Neural progenitor cell (in vitro differentiated cells): ENCODE data around the gene APBB1. TPM values are rescaled to one million over a fixed set of nuclear protein-coding genes. Genes with fewer than 3 reads are reported as not detected.
A peak's percentile ranks its signal among the peaks of the same experiment; 100 is the strongest.

Source experiments
- DNase-seq: peaks from one replicate; pipeline ENCODE4 v3.0.0-alpha.2; 2016; ENCODE audit warnings: low spot score
- H2AFZ ChIP-seq: fragments of 200-600 bp; sonication (generic); replicated peaks from 2 replicates; pipeline ENCODE4 v1.6.1; 2016; ENCODE audit warnings: antibody characterized with exemption
- H3F3A ChIP-seq: fragments of 200-600 bp; sonication (generic); 2 replicates; pipeline ENCODE4 v1.6.1; 2016; ENCODE audit warnings: antibody characterized with exemption, low read depth
- H3K27ac ChIP-seq: fragments of 200-600 bp; sonication (generic); 2 replicates; pipeline ENCODE4 v1.5.1; 2016; ENCODE audit warnings: mild to moderate bottlenecking
- H3K27me3 ChIP-seq: fragments of 200-600 bp; sonication (generic); 2 replicates; pipeline ENCODE4 v1.6.1; 2016; ENCODE audit warnings: mild to moderate bottlenecking, moderate library complexity
- H3K36me3 ChIP-seq: fragments of 200-600 bp; sonication (generic); 2 replicates; pipeline ENCODE4 v1.5.1; 2016
- H3K4me1 ChIP-seq: fragments of 200-600 bp; sonication (generic); 2 replicates; pipeline ENCODE4 v1.6.1; 2016; ENCODE audit warnings: mixed run types
- H3K4me2 ChIP-seq: fragments of 200-600 bp; sonication (generic); 2 replicates; pipeline ENCODE4 v1.6.1; 2016
- H3K4me3 ChIP-seq: fragments of 200-600 bp; sonication (generic); 2 replicates; pipeline ENCODE4 v1.5.1; 2016
- H3K79me2 ChIP-seq: fragments of 200-600 bp; sonication (generic); 2 replicates; pipeline ENCODE4 v1.6.1; 2016; ENCODE audit warnings: low read depth
- H3K9ac ChIP-seq: fragments of 200-600 bp; sonication (generic); 2 replicates; pipeline ENCODE4 v1.6.1; 2016
- H3K9me3 ChIP-seq: fragments of 200-600 bp; sonication (generic); 2 replicates; pipeline ENCODE4 v1.5.1; 2016; ENCODE audit warnings: low read depth
- H4K20me1 ChIP-seq: fragments of 200-600 bp; sonication (generic); 2 replicates; pipeline ENCODE4 v1.6.1; 2016; ENCODE audit warnings: low read depth
- H3K27ac Mint-ChIP-seq: 3 replicates; pipeline ENCODE4 v1.8.0; 2021; ENCODE audit warnings: mixed read lengths
- H3K27me3 Mint-ChIP-seq: 2 replicates; pipeline ENCODE4 v1.8.0; 2022; ENCODE audit warnings: low read depth, mild to moderate bottlenecking, inconsistent platforms, moderate library complexity, mixed read lengths; ENCODE audit not compliant: insufficient read depth
- H3K36me3 Mint-ChIP-seq: 3 replicates; pipeline ENCODE4 v1.8.0; 2021; ENCODE audit warnings: mixed read lengths
- H3K4me1 Mint-ChIP-seq: 3 replicates; pipeline ENCODE4 v1.8.0; 2021; ENCODE audit warnings: mixed read lengths
- H3K4me3 Mint-ChIP-seq: 3 replicates; pipeline ENCODE4 v1.8.0; 2021; ENCODE audit warnings: mild to moderate bottlenecking, moderate library complexity, mixed read lengths
- H3K9me3 Mint-ChIP-seq: 3 replicates; pipeline ENCODE4 v1.8.0; 2020; ENCODE audit warnings: mixed read lengths
- EZH2 ChIP-seq: fragments of 200-600 bp; sonication (generic); IDR thresholded peaks from 2 replicates; pipeline ENCODE4 v1.6.1; 2017; ENCODE audit warnings: antibody characterized with exemption, mild to moderate bottlenecking, moderate library complexity
- EZH2phosphoT487 ChIP-seq: fragments of 200-600 bp; sonication (generic); IDR thresholded peaks from 2 replicates; pipeline ENCODE4 v1.6.1; 2017; ENCODE audit warnings: antibody characterized with exemption
- total RNA-seq: library from RNA; depleted of rRNA; stranded (reverse); fragments of >200 nt; gene quantifications from 2 replicates; pipeline ENCODE4 v1.2.3, GENCODE V29; 2015; ENCODE audit warnings: low replicate concordance
- TF ChIP-seq, protein P1 (sequence below): fragments of 200-600 bp; sonication (generic); IDR thresholded peaks from 2 replicates; pipeline ENCODE4 v1.5.1; 2017; ENCODE audit warnings: antibody characterized with exemption, mild to moderate bottlenecking

The APBB1 gene
- total RNA-seq, 1 donor from 2014 or later = 38.5 TPM

DNA sequence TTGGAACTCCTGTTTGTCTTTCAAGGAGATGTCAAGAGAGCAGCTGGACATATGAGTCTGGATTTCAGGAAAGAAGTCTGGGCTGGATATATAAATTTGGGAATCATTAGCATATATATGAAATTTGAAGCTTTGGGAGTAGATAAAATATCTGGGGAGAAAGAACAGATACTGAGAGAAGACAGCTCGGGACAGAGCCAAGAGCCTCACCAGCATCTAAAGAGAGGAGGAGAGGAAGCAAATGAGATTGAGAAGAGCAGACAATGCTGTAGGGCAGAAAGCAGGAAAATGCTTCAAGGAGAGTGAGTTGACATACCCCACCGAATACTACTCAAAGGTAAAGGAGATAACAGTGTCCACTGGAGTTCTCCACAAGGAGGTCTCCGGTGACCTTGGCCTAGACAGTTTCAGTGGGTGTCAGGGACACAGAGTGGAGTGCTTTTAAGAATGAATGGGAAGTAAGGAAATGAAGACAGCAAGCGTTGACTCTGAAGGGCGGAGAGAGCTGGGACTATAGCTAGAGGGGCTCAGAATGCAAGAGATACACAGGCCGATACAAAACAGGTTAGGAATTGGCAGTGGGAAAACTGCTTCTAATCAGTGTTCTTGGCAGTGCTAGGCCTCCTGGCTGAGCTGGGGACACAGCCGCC is 862 bp downstream of the APBB1 start:
- H3K4me1 Mint-ChIP-seq = peaks cover 4% of the 10 kb centered on the region
- Histone ChIP-seq H3F3A (no peaks in the 10 kb centered on the region), H3K4me1 (peaks cover 8% of the 10 kb centered on the region), H3K27me3 (peaks cover 17% of the 10 kb centered on the region), H2AFZ (no peak overlapping the region), H3K36me3 (no peaks in the 10 kb centered on the region), H3K4me2 (peak overlapping the region; percentile 84), H3K27ac (no peak overlapping the region), H3K9me3 (no peaks in the 10 kb centered on the region), H3K4me3 (peak overlapping the region; percentile 94), H4K20me1 (peaks cover 16% of the 10 kb centered on the region), H3K9ac (peak overlapping the region; percentile 28), H3K79me2 (peaks cover 15% of the 10 kb centered on the region)
- no peaks in the 10 kb centered on the region for H3K27me3 Mint-ChIP-seq
- no peak overlapping the region for H3K4me3 Mint-ChIP-seq
- DNase-seq = no peak
- H3K9me3 Mint-ChIP-seq = no peaks in the 10 kb centered on the region
- TF ChIP-seq, protein P1, sequence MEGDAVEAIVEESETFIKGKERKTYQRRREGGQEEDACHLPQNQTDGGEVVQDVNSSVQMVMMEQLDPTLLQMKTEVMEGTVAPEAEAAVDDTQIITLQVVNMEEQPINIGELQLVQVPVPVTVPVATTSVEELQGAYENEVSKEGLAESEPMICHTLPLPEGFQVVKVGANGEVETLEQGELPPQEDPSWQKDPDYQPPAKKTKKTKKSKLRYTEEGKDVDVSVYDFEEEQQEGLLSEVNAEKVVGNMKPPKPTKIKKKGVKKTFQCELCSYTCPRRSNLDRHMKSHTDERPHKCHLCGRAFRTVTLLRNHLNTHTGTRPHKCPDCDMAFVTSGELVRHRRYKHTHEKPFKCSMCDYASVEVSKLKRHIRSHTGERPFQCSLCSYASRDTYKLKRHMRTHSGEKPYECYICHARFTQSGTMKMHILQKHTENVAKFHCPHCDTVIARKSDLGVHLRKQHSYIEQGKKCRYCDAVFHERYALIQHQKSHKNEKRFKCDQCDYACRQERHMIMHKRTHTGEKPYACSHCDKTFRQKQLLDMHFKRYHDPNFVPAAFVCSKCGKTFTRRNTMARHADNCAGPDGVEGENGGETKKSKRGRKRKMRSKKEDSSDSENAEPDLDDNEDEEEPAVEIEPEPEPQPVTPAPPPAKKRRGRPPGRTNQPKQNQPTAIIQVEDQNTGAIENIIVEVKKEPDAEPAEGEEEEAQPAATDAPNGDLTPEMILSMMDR = no peak
- TF ChIP-seq EZH2phosphoT487 = no peak
- no peak for TF ChIP-seq EZH2
- H3K36me3 Mint-ChIP-seq = no peaks in the 10 kb centered on the region
- H3K27ac Mint-ChIP-seq = no peak overlapping the region

- no peaks in the 10 kb centered on the region for H3K9me3 ChIP-seq
- no peak overlapping the region for H2AFZ ChIP-seq
- H3F3A ChIP-seq = no peaks in the 10 kb centered on the region
- no peak overlapping the region for H3K27ac ChIP-seq
- H3K27me3 ChIP-seq = peaks cover 16% of the 10 kb centered on the region
- peaks cover 15% of the 10 kb centered on the region for H3K79me2 ChIP-seq
- H3K27ac Mint-ChIP-seq = no peak overlapping the region
- H3K4me3 Mint-ChIP-seq = no peak overlapping the region
- H4K20me1 ChIP-seq = peaks cover 16% of the 10 kb centered on the region
- H3K4me1 Mint-ChIP-seq = peaks cover 4% of the 10 kb centered on the region
- H3K36me3 ChIP-seq = no peaks in the 10 kb centered on the region
- no peak for DNase-seq
- TF ChIP-seq, protein P1 = no peak
- TF ChIP-seq EZH2phosphoT487 = no peak
- no peak for TF ChIP-seq EZH2
- no peaks in the 10 kb centered on the region for H3K27me3 Mint-ChIP-seq
- H3K4me2 ChIP-seq = no peak overlapping the region
- peaks cover under 1% of the 10 kb centered on the region for H3K36me3 Mint-ChIP-seq
- no peak overlapping the region for H3K4me3 ChIP-seq
- no peaks in the 10 kb centered on the region for H3K9me3 Mint-ChIP-seq
- H3K9ac ChIP-seq = no peak overlapping the region
- peaks cover 8% of the 10 kb centered on the region for H3K4me1 ChIP-seq
These were observed 3.1 kb downstream of the APBB1 start for GRCh38 chr11:6415797-6416196.

- Histone ChIP-seq H4K20me1 (peaks cover 16% of the 10 kb centered on the region), H3K4me2 (no peak overlapping the region), H3F3A (no peaks in the 10 kb centered on the region), H3K9me3 (no peaks in the 10 kb centered on the region), H3K9ac (no peak overlapping the region), H3K27me3 (peaks cover 7% of the 10 kb centered on the region), H3K79me2 (peaks cover 15% of the 10 kb centered on the region), H3K4me3 (no peak overlapping the region), H3K36me3 (no peaks in the 10 kb centered on the region), H3K27ac (no peak overlapping the region), H2AFZ (no peak overlapping the region), H3K4me1 (peaks cover 7% of the 10 kb centered on the region)
- H3K4me1 Mint-ChIP-seq = peaks cover 4% of the 10 kb centered on the region
- no peaks in the 10 kb centered on the region for H3K9me3 Mint-ChIP-seq
- TF ChIP-seq, protein P1 = no peak
- TF ChIP-seq EZH2phosphoT487 (no peak), EZH2 (no peak)
- no peaks in the 10 kb centered on the region for H3K27me3 Mint-ChIP-seq
- DNase-seq = no peak
- peaks cover 4% of the 10 kb centered on the region for H3K36me3 Mint-ChIP-seq
- H3K4me3 Mint-ChIP-seq = no peak overlapping the region
- no peak overlapping the region for H3K27ac Mint-ChIP-seq
These were observed 4.0 kb downstream of the APBB1 start for GRCh38 chr11:6414874-6415328.
